HG03378 (cell line): ENCODE data around the gene ABCA7.

ENCODE experiments used
- ATAC-seq: cut with Tn5 transposase; IDR thresholded peaks from one replicate; pipeline ENCODE4 v1.9.1; 2021; ENCODE audit warnings: mild to moderate bottlenecking, moderate library complexity; ENCODE audit not compliant: unreplicated experiment

Gene ABCA7

GRCh38 chr19:1070931-1071791 lies 31.3 kb downstream of the ABCA7 start:
- ATAC-seq = no peak

GRCh38 chr19:1072371-1073015 lies 32.6 kb downstream of the ABCA7 start:
- no peak for ATAC-seq

GRCh38 chr19:1073063-1073955 lies 33.4 kb downstream of the ABCA7 start:
- ATAC-seq = no peak

- ATAC-seq = no peak
Measured at GRCh38 chr19:1073956-1074517, 34.1 kb downstream of the ABCA7 start.

GRCh38 chr19:1074544-1075283 lies 34.8 kb downstream of the ABCA7 start:
- ATAC-seq = no peak

GRCh38 chr19:1076046-1076386 lies 36.1 kb downstream of the ABCA7 start:
- no peak for ATAC-seq

GRCh38 chr19:1076951-1077350 lies 37.0 kb downstream of the ABCA7 start:
- ATAC-seq = peak; percentile 61

GRCh38 chr19:1079566-1080111 lies 39.7 kb downstream of the ABCA7 start:
- ATAC-seq = no peak

GRCh38 chr19:1080360-1081161 lies 40.7 kb downstream of the ABCA7 start:
- no peak for ATAC-seq

GRCh38 chr19:1081301-1082164 lies 41.6 kb downstream of the ABCA7 start:
- ATAC-seq = no peak

- ATAC-seq = no peak
Measured at GRCh38 chr19:1082165-1082927, 42.4 kb downstream of the ABCA7 start.

- ATAC-seq = no peak
Measured at GRCh38 chr19:1082928-1083816, 43.3 kb downstream of the ABCA7 start.

- no peak for ATAC-seq
Measured at GRCh38 chr19:1084024-1084868, 44.3 kb downstream of the ABCA7 start.

- ATAC-seq = no peak
Measured at GRCh38 chr19:1085053-1085658, 45.2 kb downstream of the ABCA7 start.

- no peak for ATAC-seq
Measured at GRCh38 chr19:1085676-1086442, 46.0 kb downstream of the ABCA7 start.
